Sigmoid colon (tissue), 7 donors: ENCODE results near the gene GPHN. TPM values are rescaled to one million over a fixed set of nuclear protein-coding genes. Genes with fewer than 3 reads are reported as not detected.

ENCODE experiments used
- DNase-seq: peaks from one replicate; pipeline ENCODE4 v3.0.0-alpha.2; 2019
- H3K27ac ChIP-seq, 4 donors: fragments of 200-600 bp; sonication (generic); one replicate each; pipeline ENCODE4 v1.5.1; 2016 to 2019; ENCODE audit warnings: mild to moderate bottlenecking in 1 of 4
- H3K27me3 ChIP-seq, 3 donors: fragments of 200-600 bp; sonication (generic); one replicate each; pipeline ENCODE4 v1.5.1; 2019; ENCODE audit warnings: mild to moderate bottlenecking in 1 of 3
- H3K36me3 ChIP-seq, 4 donors: fragments of 200-600 bp; sonication (generic); one replicate each; pipeline ENCODE4 v1.5.1; 2016 to 2019
- H3K4me1 ChIP-seq, 4 donors: fragments of 200-600 bp; sonication (generic); one replicate each; pipeline ENCODE4 v1.5.1; 2017 to 2019
- H3K4me3 ChIP-seq, 4 donors: fragments of 200-600 bp; sonication (generic); one replicate each; pipeline ENCODE4 v1.5.1; 2017 to 2019; ENCODE audit warnings: mild to moderate bottlenecking in 2 of 4, moderate library complexity in 1 of 4
- H3K9me3 ChIP-seq, 4 donors: fragments of 200-600 bp in 3 of 4; sonication (generic) in 3 of 4; one replicate each; pipeline versions ENCODE4 v1.5.1 to v1.6.1; 2013 to 2019
- EP300 ChIP-seq, 4 donors: sonication (generic); formaldehyde crosslinking; IDR thresholded peaks; one replicate each; pipeline ENCODE4 v1.6.1; 2017; ENCODE audit warnings: antibody characterized with exemption in 4 of 4
- POLR2A ChIP-seq, 2 donors: fragments of 450-650 bp; IDR thresholded peaks; one replicate each; pipeline ENCODE4 v1.6.1; 2016; ENCODE audit warnings: antibody characterized with exemption in 2 of 2, mild to moderate bottlenecking in 2 of 2, moderate library complexity in 2 of 2
- POLR2AphosphoS5 ChIP-seq, 4 donors: sonication (generic); formaldehyde crosslinking; IDR thresholded peaks; one replicate each; pipeline ENCODE4 v1.6.1; 2017; ENCODE audit warnings: antibody characterized with exemption in 4 of 4
- WGBS, 2 donors: extraction: QIAGEN DNeasy Blood & Tissue Kit; methylation state at CpG; one replicate each; pipeline ENCODE4 v1.1.7; 2013; 5-methylcytosine and 5-hydroxymethylcytosine counted together
- intact Hi-C: fragments of 100-400 bp; cut with DNase I; formaldehyde crosslinking; loops from one replicate; pipeline ENCODE4 v1.15.1; 2023
- polyA plus RNA-seq, 3 donors: library from polyadenylated mRNA; stranded (reverse); fragments of 200-250 nt; gene quantifications; one replicate each; pipeline ENCODE4 v1.2.3, GENCODE V29; 2013
- total RNA-seq, 4 donors: library from RNA; depleted of rRNA; stranded (reverse); fragments of >200 nt; gene quantifications; one replicate each; pipeline ENCODE4 v1.1.0, GENCODE V29; 2016
- TF ChIP-seq, protein P1 (sequence below), 4 experiments: fragments of 450-650 bp in 3 of 4; fragments of 200-600 bp in 1 of 4; IDR thresholded peaks; one replicate each; pipeline ENCODE4 v1.5.1; 2016 to 2019; ENCODE audit warnings: antibody characterized with exemption in 4 of 4, mild to moderate bottlenecking in 3 of 4, moderate library complexity in 2 of 4
- donor health status: healthy with polysubstance abuse.
- donor health status: Bipolar disorder and iron deficiency.
- donor health status: healthy.

The GPHN gene
- total and polyA plus RNA-seq, 7 donors = 5.4 to 20.3 (median 14.1) TPM

- Histone ChIP-seq H3K4me3 (no peak overlapping the region), H3K36me3 (no peaks in the 10 kb centered on the region), H3K27me3 (no peaks in the 10 kb centered on the region), H3K27ac (no peak overlapping the region), H3K4me1 (no peaks in the 10 kb centered on the region), H3K9me3 (no peaks in the 10 kb centered on the region)
- intact Hi-C loops = no loop called here
- no peak for TF ChIP-seq POLR2A (IDR thresholded peaks at IDR 0.05)
- no peak for TF ChIP-seq POLR2AphosphoS5 (IDR thresholded peaks at IDR 0.05)
- TF ChIP-seq, protein P1, sequence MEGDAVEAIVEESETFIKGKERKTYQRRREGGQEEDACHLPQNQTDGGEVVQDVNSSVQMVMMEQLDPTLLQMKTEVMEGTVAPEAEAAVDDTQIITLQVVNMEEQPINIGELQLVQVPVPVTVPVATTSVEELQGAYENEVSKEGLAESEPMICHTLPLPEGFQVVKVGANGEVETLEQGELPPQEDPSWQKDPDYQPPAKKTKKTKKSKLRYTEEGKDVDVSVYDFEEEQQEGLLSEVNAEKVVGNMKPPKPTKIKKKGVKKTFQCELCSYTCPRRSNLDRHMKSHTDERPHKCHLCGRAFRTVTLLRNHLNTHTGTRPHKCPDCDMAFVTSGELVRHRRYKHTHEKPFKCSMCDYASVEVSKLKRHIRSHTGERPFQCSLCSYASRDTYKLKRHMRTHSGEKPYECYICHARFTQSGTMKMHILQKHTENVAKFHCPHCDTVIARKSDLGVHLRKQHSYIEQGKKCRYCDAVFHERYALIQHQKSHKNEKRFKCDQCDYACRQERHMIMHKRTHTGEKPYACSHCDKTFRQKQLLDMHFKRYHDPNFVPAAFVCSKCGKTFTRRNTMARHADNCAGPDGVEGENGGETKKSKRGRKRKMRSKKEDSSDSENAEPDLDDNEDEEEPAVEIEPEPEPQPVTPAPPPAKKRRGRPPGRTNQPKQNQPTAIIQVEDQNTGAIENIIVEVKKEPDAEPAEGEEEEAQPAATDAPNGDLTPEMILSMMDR (IDR thresholded peaks at IDR 0.05) = no peak
- TF ChIP-seq EP300 (IDR thresholded peaks at IDR 0.05) = no peak
- DNase-seq = no peak
Observed at GRCh38 chr14:66739826-66740225, 231.9 kb downstream of the GPHN start.

- no peak for DNase-seq
- no peak for TF ChIP-seq POLR2A (IDR thresholded peaks at IDR 0.05)
- TF ChIP-seq, protein P1 (IDR thresholded peaks at IDR 0.05) = no peak
- TF ChIP-seq EP300 (IDR thresholded peaks at IDR 0.05) = no peak
- no peak for TF ChIP-seq POLR2AphosphoS5 (IDR thresholded peaks at IDR 0.05)
- Histone ChIP-seq H3K4me3 (no peak overlapping the region), H3K27ac (no peak overlapping the region), H3K36me3 (no peaks in the 10 kb centered on the region), H3K27me3 (no peaks in the 10 kb centered on the region), H3K4me1 (no peaks in the 10 kb centered on the region), H3K9me3 (no peaks in the 10 kb centered on the region)
- intact Hi-C loops = no loop called here
- 92 to 94% methylated on average over 1 of the region's 1 CpG for WGBS, 2 donors
Observed at GRCh38 chr14:66745078-66745477, 237.1 kb downstream of the GPHN start.

DNA sequence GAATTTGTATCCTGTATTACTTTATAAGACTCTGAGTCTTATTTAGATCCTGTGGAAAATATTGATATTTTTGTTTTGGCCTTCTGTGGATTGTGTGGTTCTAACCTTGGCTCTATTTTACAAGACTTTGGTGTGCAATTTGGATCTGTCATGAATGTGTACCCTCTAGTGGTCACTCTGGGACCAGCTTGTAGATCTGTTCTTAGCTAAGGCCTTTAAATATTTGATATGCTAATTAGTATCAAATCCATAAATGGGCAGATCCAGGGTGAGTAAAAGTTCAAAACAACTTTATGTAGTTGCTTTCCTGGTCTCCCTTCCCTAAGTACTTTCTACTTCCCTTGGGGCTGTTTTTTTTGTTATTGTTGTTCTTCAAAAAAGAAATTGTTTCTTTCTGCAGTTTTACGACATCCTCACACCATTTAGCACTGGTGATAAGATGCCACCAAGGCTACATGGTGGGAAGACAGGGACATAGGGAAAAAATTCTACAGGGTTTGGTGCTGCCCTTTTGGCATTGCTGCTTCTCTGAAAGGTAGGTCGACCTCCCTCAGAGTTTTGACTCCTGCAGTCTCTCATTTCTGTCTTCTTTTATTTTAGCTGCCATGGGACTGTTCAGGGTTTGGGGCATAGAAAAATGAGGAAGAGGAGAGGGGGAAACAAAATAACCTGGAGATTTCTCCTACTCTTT lies 238.5 kb downstream of the GPHN start:
- H3K4me3 ChIP-seq = no peak overlapping the region
- H3K27ac ChIP-seq = no peak overlapping the region
- no peak for TF ChIP-seq POLR2AphosphoS5 (IDR thresholded peaks at IDR 0.05)
- TF ChIP-seq, protein P1 (IDR thresholded peaks at IDR 0.05) = peak in 2 of 4 experiments; percentile 18 to 20
- TF ChIP-seq POLR2A (IDR thresholded peaks at IDR 0.05) = no peak
- no peaks in the 10 kb centered on the region for H3K27me3 ChIP-seq
- no peak for DNase-seq
- intact Hi-C loops = no loop called here
- no peaks in the 10 kb centered on the region for H3K36me3 ChIP-seq
- H3K4me1 ChIP-seq = no peaks in the 10 kb centered on the region
- 84 to 90% methylated on average over 2 of the region's 2 CpGs for WGBS, 2 donors
- H3K9me3 ChIP-seq = no peaks in the 10 kb centered on the region

- no peak overlapping the region for H3K27ac ChIP-seq
- TF ChIP-seq, protein P1 (IDR thresholded peaks at IDR 0.05) = no peak
- TF ChIP-seq POLR2A (IDR thresholded peaks at IDR 0.05) = no peak
- no peak for TF ChIP-seq POLR2AphosphoS5 (IDR thresholded peaks at IDR 0.05)
- no peak for TF ChIP-seq EP300 (IDR thresholded peaks at IDR 0.05)
- H3K9me3 ChIP-seq = no peaks in the 10 kb centered on the region
- no peak overlapping the region for H3K4me3 ChIP-seq
- H3K4me1 ChIP-seq = peaks cover 0 to 14% (median 4%) of the 10 kb centered on the region in 4 donors
- 83 to 86% methylated on average over 2 of the region's 2 CpGs for WGBS, 2 donors
- no peaks in the 10 kb centered on the region for H3K27me3 ChIP-seq
- intact Hi-C loops = no loop called here
- DNase-seq = no peak
- no peaks in the 10 kb centered on the region for H3K36me3 ChIP-seq
Observed at GRCh38 chr14:66752109-66752508, 244.2 kb downstream of the GPHN start.
